T-helper 1 cell (primary cell): ENCODE data around the gene CIC.
A peak's percentile ranks its signal among the peaks of the same experiment; 100 is the strongest.

Experiments
- DNase-seq, 5 donors: peaks; one replicate each; pipeline ENCODE4 v3.0.0-alpha.2; 2012 to 2020
- total RNA-seq, 4 donors: gene quantifications; one replicate each; lab custom pipeline; 2026; lab: John Stamatoyannopoulos, UW

Gene CIC
- 109 to 157 (median 130) reads per million in 4 donors for total RNA-seq

GRCh38 chr19:42268704-42269477 is at the start of gene CIC:
TSS of gene CIC (plus strand) at chr19:42269252. CDS start at chr19:42271784, 2,532 bp downstream.
- DNase-seq: peak; percentile 99 to 100 (median 99)

- peak; percentile 95 to 99 (median 95) for DNase-seq
Measured at GRCh38 chr19:42219812-42220750, 49.0 kb upstream of the CIC start, which contains the start of gene ZNF526. TSS of gene ZNF526 (plus strand) at chr19:42220312. CDS start at chr19:42224404, 4,092 bp downstream.

GRCh38 chr19:42220751-42221097 is 48.3 kb upstream of the CIC start:
- DNase-seq: no peak

GRCh38 chr19:42224940-42225717 is 43.9 kb upstream of the CIC start:
- DNase-seq: no peak

- DNase-seq: no peak
Measured at GRCh38 chr19:42225718-42226292, 43.2 kb upstream of the CIC start.

- DNase-seq: no peak
Measured at GRCh38 chr19:42226886-42227285, 42.2 kb upstream of the CIC start.

GRCh38 chr19:42228641-42229040 is 40.4 kb upstream of the CIC start:
- DNase-seq: no peak

GRCh38 chr19:42229301-42229854 is 39.7 kb upstream of the CIC start:
- DNase-seq: no peak

- no peak for DNase-seq
Measured at GRCh38 chr19:42229855-42230351, 39.1 kb upstream of the CIC start.

- no peak for DNase-seq
Measured at GRCh38 chr19:42230571-42230970, 38.5 kb upstream of the CIC start.

- no peak for DNase-seq
Measured at GRCh38 chr19:42232435-42232834, 36.6 kb upstream of the CIC start.

- DNase-seq: no peak
Measured at GRCh38 chr19:42233106-42233505, 35.9 kb upstream of the CIC start.

- DNase-seq: no peak
Measured at GRCh38 chr19:42233678-42234292, 35.3 kb upstream of the CIC start.

- no peak for DNase-seq
Measured at GRCh38 chr19:42234364-42234763, 34.7 kb upstream of the CIC start.

- no peak for DNase-seq
Measured at GRCh38 chr19:42235181-42235580, 33.9 kb upstream of the CIC start.

GRCh38 chr19:42239544-42240220 is 29.4 kb upstream of the CIC start:
- DNase-seq: no peak

- DNase-seq: no peak
Measured at GRCh38 chr19:42241279-42241678, 27.8 kb upstream of the CIC start.

GRCh38 chr19:42242069-42242511 is 27.0 kb upstream of the CIC start:
- peak in 1 of 5 donors; percentile 21 for DNase-seq

- peak; percentile 94 to 99 (median 95) for DNase-seq
Measured at GRCh38 chr19:42242512-42243409, 26.3 kb upstream of the CIC start, which contains the start of gene GSK3A. TSS of gene GSK3A (minus strand) at chr19:42242602. CDS start at chr19:42242465, 137 bp downstream.
